Activated CD4-positive, alpha-beta T cell treated with anti-CD3 and anti-CD28 coated beads for 48 hours (primary cell): ENCODE data around the gene LAMTOR4.
"Not testable (repeated sequence)": the region's sequence is repeated elsewhere in the genome, so short reads cannot be mapped to it uniquely, and the experiment has no call there.

ENCODE experiments used
- DNase-seq: peaks from one replicate; pipeline ENCODE4 v3.0.0-alpha.2; 2020

LAMTOR4 gene

DNA sequence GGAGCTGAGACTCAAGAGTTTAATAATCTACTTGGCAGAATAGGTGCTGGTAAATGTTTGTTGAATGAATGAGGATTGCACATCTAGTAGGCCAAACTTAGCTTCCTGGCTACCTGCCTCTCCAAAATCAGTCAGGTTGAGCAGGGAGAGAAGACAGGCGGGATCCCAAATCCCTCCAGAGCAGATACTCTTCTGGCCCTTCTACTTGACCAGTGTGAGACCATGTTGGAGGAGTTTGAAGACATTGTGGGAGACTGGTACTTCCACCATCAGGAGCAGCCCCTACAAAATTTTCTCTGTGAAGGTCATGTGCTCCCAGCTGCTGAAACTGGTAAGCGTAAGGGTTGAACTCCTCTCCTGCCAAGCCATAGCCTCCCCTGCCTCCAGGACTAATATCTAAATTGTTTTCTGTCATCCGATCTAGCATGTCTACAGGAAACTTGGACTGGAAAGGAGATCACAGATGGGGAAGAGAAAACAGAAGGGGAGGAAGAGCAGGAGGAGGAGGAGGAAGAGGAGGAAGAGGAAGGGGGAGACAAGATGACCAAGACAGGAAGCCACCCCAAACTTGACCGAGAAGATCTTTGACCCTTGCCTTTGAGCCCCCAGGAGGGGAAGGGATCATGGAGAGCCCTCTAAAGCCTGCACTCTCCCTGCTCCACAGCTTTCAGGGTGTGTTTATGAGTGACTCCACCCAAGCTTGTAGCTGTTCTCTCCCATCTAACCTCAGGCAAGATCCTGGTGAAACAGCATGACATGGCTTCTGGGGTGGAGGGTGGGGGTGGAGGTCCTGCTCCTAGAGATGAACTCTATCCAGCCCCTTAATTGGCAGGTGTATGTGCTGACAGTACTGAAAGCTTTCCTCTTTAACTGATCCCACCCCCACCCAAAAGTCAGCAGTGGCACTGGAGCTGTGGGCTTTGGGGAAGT, 24.2 kb upstream of the LAMTOR4 start:
- DNase-seq = no peak

DNA sequence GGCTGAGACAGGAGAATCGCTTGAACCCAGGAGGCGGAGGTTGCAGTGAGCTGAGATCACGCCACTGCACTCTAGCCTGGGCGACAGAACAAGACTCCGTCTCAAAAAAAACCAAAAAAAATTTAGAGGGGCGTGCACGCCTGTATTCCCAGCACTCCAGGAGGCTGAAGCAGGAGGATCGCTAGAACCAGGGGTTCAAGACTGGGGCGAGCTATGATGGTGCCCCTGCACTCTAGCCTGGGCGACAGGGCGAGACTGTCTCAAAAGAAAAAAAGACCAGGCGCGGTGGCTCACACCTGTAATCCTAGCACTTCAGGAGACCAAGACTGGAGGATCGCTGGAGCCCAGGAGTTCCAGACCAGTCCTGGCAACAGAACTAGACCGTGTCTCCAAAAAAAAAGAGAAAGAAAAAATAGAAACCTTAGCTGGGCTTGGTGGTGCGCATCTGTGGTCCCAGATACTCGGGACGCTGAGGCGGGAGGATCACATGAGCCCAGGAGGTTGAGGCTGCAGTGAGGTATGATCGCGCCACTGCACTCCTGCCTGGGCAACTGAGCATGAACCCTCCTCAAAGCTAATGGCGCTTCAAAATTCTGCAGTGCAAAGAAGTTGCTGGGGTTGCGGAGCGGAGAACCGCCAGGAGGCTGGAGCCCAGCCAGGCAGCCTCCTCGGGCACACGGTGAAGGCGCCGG, 22.3 kb upstream of the LAMTOR4 start:
- DNase-seq = no peak

DNA sequence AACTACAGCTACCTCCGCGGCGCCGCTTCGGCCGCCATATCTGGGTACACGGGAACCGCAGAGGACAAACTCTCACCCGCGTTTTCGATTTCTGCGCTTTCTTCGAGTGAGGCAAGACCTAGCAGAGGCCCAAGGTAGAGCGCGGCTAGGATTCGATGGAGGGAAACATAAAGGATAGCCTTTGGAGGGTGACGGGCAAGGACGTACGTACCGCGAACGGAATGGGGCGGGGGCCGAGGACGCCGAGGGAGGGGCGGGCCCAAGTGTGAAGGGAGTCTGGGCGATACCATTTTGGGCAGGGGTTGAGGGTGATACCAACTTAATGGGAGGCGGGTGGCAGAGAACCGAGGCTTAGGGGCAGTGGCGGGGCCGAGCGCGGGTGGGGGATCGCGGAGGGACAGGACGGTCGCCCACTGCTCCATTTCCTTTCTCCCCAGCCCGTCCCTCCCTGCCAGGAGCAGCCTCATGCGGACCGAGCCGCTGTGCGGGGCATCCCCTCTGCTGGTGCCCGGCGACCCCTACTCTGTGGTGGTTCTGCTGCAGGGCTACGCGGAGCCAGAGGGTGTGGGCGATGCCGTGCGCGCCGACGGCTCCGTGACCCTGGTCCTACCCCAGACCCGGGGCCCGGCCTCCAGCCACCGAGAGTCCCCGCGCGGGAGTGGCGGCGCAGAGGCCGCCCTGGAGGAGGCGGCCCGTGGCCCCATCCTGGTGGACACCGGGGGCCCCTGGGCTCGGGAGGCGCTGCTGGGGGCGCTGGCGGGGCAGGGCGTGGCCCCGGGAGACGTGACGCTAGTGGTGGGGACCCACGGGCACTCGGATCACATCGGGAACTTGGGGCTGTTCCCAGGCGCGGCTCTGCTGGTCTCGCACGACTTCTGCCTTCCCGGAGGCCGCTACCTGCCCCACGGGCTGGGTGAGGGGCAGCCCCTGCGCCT, 21.5 kb upstream of the LAMTOR4 start, which contains the start of gene MBLAC1:
MBLAC1 (plus strand) TSS at position 37 of the 935 bp plus-strand sequence; CDS start at position 466, 429 bp downstream.
- peak; percentile 95 for DNase-seq

DNA sequence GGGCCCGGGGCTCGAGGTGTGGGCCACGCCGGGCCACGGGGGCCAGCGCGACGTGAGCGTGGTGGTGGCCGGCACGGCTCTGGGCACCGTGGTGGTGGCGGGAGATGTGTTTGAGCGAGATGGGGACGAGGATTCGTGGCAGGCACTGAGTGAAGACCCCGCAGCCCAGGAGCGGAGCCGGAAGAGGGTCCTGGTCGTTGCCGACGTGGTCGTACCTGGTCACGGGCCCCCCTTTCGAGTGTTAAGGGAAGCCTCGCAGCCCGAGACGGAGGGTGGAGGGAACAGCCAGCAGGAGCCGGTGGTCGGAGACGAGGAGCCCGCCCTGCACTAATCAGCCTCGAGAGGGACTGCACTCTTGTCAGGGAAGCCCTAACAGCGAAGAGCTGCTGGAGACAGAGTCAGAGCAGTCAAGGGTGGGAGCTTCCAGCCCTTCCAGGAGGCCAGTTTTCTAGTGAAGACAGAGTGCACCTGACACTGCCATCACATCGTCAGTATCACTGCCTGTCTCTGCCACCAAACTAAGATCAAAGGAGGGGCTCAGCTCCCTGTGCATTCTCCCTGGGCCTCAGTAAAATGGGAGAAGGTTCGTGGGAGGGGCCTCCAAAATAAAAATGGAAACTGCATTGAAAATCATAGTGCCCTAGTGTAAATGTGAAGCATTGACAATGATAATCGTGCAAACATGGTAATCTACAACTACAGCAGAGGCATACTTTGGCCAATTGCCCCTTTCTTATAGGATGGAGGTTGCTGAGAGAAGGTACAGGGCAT, 20.7 kb upstream of the LAMTOR4 start:
- peak; percentile 45 for DNase-seq

DNA sequence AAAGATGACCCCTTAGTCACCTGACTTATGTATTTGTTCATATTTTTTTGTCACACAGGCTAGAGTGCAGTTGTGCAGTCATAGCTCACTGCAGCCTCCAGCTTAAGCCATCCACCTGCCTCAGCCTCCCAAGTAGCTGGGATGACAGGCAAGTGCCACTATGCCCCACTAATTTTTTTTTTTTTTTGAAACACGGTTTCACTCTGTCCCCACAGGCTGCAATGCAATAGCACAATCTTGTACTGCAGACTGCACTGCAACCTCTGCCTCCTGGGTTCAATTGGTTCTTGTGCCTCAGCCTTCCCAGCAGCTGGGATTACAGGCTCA, 20.1 kb upstream of the LAMTOR4 start:
- no peak for DNase-seq

DNA sequence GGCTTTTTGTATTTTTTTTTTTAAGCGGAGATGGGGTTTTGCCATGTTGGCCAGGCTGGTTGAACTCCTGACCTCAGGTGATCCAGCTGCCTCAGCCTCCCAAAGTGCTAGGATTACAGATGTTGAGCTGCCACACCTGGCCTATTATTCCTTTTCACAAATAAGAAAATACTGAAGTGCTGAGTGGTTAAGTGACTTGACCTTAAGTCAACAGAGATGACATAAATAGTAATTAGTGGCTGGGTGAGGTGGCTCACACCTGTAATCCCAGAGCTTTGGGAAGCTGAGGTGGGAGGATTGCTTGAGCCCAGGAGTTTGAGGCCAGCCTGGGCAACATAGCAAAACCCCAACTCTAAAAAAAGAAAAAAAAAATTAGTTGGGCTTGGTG, 18.5 kb upstream of the LAMTOR4 start:
- DNase-seq = not testable (repeated sequence)

DNA sequence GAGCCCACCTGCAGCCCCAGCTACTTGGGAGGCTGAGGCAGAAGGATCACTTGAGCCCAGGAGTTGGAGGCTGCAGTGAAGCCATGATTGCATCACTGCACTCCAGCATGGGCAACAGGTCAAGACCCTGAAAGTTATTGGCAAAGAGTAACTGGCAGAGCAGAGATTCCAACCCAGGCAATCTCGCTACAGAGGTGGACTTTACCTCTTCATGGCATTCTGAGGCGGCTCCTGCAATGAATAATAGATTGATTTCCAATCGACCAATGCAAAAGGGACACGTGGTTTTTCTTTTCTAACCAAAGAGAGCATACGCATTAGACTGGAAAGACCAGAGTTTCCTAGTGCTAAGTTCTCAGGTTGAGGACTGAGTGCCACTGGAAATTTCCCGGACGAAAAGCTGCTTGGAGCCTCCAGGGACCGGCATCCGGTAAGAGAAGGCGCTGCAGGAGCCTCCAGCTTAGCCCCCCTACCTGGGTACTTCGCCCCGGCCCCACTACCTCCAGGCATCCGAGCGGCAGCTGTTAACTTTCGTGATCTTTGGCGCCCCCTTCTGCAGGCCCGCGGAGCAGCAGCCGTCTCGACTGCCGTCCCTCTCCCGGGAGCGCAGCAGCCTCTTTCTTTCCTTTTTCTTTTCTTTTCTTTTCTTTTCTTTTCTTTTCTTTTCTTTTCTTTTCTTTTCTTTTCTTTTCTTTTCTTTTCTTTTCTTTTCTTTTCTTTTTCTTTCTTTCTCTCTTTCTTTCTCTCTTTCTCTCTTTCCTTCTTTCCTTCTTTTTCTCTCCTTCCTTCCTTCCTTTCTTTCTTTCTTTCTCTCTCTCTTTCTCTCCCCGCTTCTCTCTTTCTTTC, 17.9 kb upstream of the LAMTOR4 start:
- peak; percentile 90 for DNase-seq

DNA sequence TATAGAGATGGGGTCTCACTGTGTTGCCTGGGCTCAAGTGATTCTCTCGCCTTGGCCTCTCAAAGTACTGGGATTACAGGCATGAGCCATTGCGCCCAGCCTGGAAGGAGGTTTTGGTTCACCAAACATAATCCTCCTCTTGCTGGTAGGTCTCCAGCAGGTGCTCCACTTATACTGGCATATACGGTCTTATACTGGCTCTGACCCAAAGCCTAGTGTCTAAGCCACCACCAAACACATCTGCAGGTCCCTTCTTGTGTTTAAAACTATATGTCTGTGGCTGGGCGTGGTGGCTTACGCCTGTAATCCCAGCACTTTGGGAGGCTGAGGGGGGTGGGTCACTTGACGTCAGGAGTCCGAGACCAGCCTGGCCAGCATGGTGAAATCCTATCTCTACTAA, 16.6 kb upstream of the LAMTOR4 start:
- DNase-seq = no peak

DNA sequence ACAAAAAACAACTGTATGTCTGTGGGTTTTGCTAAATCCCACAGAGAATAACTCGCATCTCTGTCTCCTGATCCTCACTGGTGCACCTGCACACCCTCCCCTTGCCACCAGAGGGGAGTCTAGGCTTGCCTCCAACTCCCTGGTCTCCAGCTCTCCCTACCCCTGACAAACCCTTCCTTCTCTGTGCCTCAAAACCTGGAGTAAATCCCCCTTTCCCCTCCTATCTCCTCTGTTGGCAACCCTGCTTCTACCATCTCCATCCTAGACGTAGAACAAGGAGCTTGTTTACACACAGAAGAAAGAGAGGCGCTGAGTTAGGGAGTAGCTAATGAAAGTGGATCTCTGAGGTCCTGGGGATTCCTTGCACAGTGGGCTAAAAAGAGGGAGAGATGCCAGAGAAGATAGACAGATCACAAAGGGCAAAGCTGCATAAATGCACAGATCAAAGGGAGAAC, 16.0 kb upstream of the LAMTOR4 start:
- DNase-seq = peak; percentile 75

DNA sequence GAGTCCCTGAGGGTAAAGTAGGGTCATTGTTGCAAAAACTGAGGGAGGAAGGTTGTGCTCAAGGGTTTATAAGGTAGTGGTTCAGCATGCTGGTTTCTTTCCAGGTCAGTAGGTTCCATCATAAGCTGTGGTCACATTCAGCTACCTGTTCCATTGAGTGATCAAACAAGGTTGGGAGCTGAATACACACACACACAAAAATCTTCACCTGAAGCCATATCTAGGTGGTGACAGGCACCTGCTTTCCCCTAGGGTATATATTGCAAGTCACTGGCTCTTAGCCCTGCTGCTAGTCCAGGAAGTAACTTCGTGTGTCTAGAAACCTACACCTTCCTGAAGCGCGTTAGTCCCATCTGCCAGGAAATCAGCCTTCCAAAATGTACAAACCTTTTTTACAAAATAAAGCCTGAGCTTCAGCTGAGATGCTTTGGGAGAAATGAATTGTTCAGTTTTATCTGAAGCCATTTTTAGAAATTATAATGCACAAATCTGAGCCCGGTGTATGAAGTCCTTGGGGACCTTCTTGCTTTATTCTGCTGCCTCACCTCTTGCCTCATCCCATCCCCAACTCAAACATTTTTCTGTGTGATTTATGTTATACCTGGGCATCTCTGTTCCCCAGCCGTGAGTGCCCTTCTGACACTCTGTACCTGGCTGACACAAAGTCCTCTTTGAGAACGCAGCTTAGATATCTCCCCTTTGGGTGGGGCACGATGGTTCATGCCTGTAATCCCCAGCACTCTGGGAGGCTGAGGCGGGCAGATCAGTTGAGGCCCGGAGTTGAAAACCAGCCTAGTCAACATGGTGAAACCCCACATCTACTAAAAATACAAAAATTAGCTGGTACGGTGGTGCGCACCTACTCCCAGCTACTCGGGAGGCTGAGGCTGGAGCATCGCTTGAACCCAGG, 10.6 kb upstream of the LAMTOR4 start:
- no peak for DNase-seq

DNA sequence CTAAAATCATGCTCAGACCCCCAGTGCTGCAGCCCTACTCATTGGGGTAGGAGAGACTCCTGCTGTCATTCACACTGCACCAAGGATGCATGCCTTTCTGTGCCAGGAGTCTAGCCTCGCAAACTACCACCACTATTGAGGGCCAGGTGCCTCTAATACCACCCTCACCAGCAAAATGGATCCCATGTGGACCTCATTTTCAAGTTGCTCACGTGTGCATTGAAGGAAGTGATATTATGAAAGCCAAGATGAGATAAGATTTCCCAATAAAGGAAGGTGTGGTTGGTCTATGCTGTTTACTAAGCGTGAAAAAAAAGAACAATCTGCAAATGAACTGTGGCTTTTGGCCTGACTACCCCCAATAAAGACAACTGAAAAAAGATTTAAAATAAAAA, 7.2 kb upstream of the LAMTOR4 start:
- no peak for DNase-seq

DNA sequence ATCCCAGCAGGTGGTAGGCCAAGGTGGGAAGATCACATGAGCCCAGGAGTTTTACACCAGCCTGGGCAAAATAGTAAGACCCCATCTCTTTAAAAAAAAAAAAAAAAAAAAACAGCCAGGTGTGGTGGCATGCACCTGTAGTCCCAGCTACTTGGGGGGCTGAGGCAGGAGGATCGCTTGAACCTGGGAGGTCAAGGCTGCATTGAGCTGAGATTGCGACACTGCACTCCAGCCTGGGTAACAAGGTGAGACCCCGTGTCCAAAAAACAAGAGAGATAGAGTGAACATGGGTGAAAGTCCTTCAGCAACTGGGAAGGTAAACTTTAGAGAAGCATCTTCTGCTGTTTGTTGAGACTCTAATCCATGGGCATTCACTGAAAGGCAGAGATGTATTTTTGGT, 6.3 kb upstream of the LAMTOR4 start:
- no peak for DNase-seq

DNA sequence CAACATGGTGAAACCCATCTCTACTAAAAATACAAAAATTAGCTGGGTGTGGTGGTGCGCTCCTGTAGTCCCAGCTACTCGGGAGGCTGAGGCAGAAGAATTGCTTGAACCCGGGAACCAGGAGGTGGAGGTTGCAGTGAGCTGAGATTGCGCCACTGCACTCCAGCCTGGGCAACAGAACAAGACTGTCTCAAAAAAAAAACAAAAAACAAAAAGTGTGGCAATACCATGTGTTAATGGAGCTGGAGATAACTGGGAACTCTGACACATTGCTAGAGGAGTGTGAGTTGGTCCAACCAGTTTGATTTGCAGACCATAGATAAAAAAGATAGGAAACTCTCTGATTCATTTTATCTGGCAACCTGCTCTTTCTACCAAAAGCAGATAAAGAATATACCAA, 2.4 kb upstream of the LAMTOR4 start:
- not testable (repeated sequence) for DNase-seq

DNA sequence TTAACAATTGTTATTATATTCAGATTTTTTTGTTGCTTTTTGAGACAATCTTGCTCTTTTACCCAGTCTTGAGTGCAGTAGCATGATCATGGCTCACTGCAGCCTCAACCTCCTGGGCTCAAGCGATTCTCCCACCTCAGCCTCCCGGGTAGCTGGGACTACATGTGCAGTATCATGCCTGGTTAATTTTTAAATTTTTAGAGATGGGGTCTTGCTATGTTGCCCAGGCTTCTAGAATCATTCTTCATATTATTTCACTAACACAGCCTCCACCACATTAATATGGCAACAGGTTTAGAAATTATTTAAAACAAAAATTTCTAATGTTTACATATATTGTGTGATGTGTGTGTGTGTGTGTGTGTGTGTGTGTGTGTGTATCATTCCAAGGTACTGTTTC, 1.4 kb upstream of the LAMTOR4 start:
- DNase-seq = no peak

DNA sequence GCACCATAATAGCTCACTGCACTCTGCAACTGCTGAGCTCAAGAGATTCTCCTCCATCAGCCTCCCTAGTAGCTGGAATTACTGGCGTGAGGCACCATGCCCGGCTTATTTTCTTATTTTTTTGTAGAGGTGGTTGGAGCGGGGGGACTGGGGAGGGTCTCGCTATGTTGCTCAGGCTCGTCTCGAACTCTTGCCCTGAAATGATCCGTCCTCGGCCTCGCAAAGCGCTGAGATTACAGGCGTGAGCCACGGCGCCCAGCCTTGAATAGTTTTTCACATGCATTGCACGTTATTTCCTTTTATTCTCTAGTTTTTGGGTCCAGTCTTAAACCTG, 526 bp upstream of the LAMTOR4 start:
- DNase-seq = no peak

DNA sequence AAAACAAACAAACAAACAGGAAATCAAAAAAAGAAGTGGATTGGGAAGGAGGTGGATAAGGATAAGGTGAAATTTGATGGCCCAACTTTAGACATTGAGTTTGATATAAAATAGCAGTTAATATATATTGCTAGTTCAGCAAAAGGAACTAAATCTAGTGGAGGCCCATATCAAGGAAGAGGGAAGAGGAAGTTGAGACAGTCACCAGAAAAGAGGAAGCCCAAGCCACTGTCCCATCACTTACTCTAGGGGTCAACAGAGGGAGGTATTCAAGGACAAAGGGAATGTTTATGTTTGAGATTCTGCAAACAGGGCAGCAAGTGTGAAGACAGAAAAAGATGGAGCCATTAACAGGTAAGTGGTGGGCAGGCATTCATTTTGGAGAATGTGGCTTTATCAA, 3.7 kb downstream of the LAMTOR4 start:
- no peak for DNase-seq

DNA sequence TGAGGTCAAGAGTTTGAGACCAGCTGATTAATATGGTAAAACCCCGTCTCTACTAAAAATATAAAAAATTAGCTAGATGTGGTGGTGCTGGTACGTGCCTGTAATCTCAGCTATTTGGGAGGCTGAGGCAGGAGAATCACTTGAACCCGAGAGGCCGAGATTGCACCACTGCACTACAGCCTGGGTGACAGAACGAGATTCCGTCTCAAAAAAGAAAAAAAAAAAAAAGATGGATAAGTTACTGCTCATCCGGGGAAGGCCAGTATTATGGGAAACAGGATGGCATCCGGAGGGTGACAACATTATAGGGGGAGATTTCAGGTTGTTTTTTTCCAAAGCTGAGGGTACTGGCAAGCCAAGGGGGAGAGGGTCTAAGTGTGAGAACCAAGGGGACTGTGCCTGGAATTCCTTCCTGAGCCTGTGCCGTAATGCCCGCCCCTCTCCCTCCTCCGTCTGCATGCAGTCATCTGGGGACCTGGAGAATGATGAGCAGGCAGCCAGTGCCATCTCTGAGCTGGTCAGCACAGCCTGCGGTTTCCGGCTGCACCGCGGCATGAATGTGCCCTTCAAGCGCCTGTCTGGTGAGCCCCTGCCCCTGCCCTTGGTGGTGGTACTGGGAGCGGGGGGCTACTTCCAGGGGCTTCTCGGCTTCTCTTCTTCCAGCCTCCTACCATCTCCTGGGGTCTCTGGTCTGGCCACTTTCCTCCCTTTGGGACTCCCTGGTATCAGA, 4.4 kb downstream of the LAMTOR4 start:
- no peak for DNase-seq

DNA sequence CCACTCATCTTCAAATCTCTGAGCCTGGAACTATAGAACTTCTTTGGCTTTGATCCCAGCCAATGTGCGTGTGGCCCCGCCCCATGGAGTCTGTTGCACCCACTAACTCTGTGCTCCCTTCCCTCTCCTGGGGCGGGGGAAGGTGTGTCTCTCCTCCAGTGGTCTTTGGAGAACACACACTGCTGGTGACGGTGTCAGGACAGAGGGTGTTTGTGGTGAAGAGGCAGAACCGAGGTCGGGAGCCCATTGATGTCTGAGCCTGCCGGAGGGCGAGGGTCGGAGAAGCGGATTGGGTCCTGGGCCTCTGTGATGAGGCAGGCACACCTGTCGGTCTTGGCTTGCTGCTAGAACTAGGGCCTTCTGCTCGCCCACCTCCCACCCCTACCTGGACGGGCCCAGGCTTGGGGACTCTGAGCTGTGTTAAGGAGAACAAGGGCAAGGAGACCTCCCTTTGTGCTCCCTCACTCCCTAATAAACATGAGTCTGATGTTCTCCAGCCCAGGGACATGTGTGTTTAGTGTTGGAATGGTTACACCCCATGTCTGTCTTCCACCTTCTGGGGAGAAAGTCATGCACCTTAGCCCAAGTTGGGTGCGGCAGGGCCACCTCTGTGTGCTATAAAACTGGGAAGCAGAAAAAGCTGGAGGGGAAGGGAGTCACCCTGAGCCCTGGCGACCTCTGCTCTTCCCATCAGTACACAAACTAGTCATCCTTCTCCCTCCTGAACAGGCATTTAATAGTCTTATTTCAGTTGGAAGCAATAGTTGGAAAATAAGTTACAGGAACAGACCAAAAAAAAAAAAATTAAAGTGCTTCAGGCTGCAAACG, 5.2 kb downstream of the LAMTOR4 start:
- DNase-seq = no peak
